Activated CD4-positive, alpha-beta T cell treated with anti-CD3 and anti-CD28 coated beads, Interleukin-2, amount 10 ng/mL, durations not matched to agents 7 days and 5 days (primary cell): Measurements from ENCODE around the gene NDUFAF4. TPM values are rescaled to one million over a fixed set of nuclear protein-coding genes. Genes with fewer than 3 reads are reported as not detected.
A peak's percentile ranks its signal among the peaks of the same experiment; 100 is the strongest.

ENCODE experiments used
- CTCF ChIA-PET: fragments of 350-600 bp; sonication (Branson Sonifier 250); formaldehyde crosslinking; loops from one replicate; lab custom pipeline; 2021; ENCODE audit warnings: antibody characterized with exemption; lab: Charles Lee
- POLR2A ChIA-PET: fragments of 350-600 bp; sonication (Branson Sonifier 250); formaldehyde crosslinking; loops from one replicate; lab custom pipeline; 2021; ENCODE audit warnings: antibody characterized with exemption; lab: Charles Lee
- DNase-seq: peaks from one replicate; pipeline ENCODE4 v3.0.0-alpha.2; 2020
- H3K27ac Mint-ChIP-seq: one replicate; pipeline ENCODE4 v1.8.0; 2021; ENCODE audit warnings: mild to moderate bottlenecking, moderate library complexity, mixed read lengths
- H3K27me3 Mint-ChIP-seq: one replicate; pipeline ENCODE4 v1.8.0; 2021; ENCODE audit warnings: mixed read lengths
- H3K36me3 Mint-ChIP-seq: one replicate; pipeline ENCODE4 v1.8.0; 2021; ENCODE audit warnings: low read depth, mixed read lengths
- H3K4me1 Mint-ChIP-seq: one replicate; pipeline ENCODE4 v1.8.0; 2021; ENCODE audit warnings: mixed read lengths
- H3K4me3 Mint-ChIP-seq: one replicate; pipeline ENCODE4 v1.8.0; 2021; ENCODE audit warnings: mild to moderate bottlenecking, moderate library complexity, mixed read lengths
- H3K9me3 Mint-ChIP-seq: one replicate; pipeline ENCODE4 v1.8.0; 2021; ENCODE audit warnings: mixed read lengths
- total RNA-seq, 2 experiments: library from RNA; stranded (reverse); gene quantifications; one replicate each; pipeline ENCODE4 v1.2.3, GENCODE V29; 2021

Gene NDUFAF4
- total RNA-seq, 2 experiments from 2014 or later: 34.3 to 42.7 TPM

- Mint-ChIP-seq H3K36me3 (no peaks in the 10 kb centered on the region), H3K4me3 (peak overlapping the region; percentile 89), H3K27ac (peak overlapping the region; percentile 92), H3K9me3 (no peaks in the 10 kb centered on the region), H3K27me3 (peaks cover 7% of the 10 kb centered on the region), H3K4me1 (peaks cover 44% of the 10 kb centered on the region)
- ChIA-PET POLR2A (interaction anchor here (0.6 to 0.9 kb wide), 2 partner anchors 16 to 86 kb away, joined by 3 to 4 read pairs; partner anchors contain the start of gene GPR63), CTCF (interaction anchor here (0.6 kb wide), 2 partner anchors 9 to 16 kb away, joined by 3 read pairs; no protein-coding TSS in a partner anchor)
- no peak for DNase-seq
Measured at GRCh38 chr6:96923871-96924493, 26.3 kb upstream of the NDUFAF4 start.

GRCh38 chr6:96923400-96923799 lies 25.7 kb upstream of the NDUFAF4 start:
- DNase-seq: no peak
- H3K27me3 Mint-ChIP-seq: peaks cover 9% of the 10 kb centered on the region
- ChIA-PET POLR2A (no interaction called here), CTCF (no interaction called here)
- H3K36me3 Mint-ChIP-seq: no peaks in the 10 kb centered on the region
- H3K27ac Mint-ChIP-seq: peak overlapping the region; percentile 92
- peak overlapping the region; percentile 89 for H3K4me3 Mint-ChIP-seq
- peaks cover 44% of the 10 kb centered on the region for H3K4me1 Mint-ChIP-seq
- no peaks in the 10 kb centered on the region for H3K9me3 Mint-ChIP-seq

GRCh38 chr6:96917098-96917497 lies 19.4 kb upstream of the NDUFAF4 start:
- no peaks in the 10 kb centered on the region for H3K36me3 Mint-ChIP-seq
- no peak for DNase-seq
- H3K4me1 Mint-ChIP-seq: peaks cover 11% of the 10 kb centered on the region
- no peaks in the 10 kb centered on the region for H3K9me3 Mint-ChIP-seq
- CTCF ChIA-PET: interaction anchor here (3.8 kb wide), 1 partner anchor 11 kb away, joined by 22 read pairs; no protein-coding TSS in a partner anchor
- H3K27me3 Mint-ChIP-seq: peaks cover 13% of the 10 kb centered on the region
- no peak overlapping the region for H3K27ac Mint-ChIP-seq
- POLR2A ChIA-PET: interaction anchor here (0.6 kb wide), 1 partner anchor 13 kb away, joined by 3 read pairs; no protein-coding TSS in a partner anchor
- H3K4me3 Mint-ChIP-seq: no peak overlapping the region

- Mint-ChIP-seq H3K36me3 (no peaks in the 10 kb centered on the region), H3K27me3 (peaks cover 16% of the 10 kb centered on the region), H3K4me3 (no peak overlapping the region), H3K27ac (no peak overlapping the region), H3K9me3 (no peaks in the 10 kb centered on the region), H3K4me1 (no peaks in the 10 kb centered on the region)
- DNase-seq: no peak
- CTCF ChIA-PET: interaction anchor here (1.9 kb wide), 1 partner anchor 8 kb away, joined by 9 read pairs; no protein-coding TSS in a partner anchor
- POLR2A ChIA-PET: no interaction called here
Measured at GRCh38 chr6:96913621-96914020, 15.9 kb upstream of the NDUFAF4 start.

- Mint-ChIP-seq H3K9me3 (no peaks in the 10 kb centered on the region), H3K36me3 (no peaks in the 10 kb centered on the region), H3K27me3 (peaks cover 16% of the 10 kb centered on the region), H3K4me1 (peaks cover 6% of the 10 kb centered on the region), H3K4me3 (no peak overlapping the region), H3K27ac (no peak overlapping the region)
- POLR2A ChIA-PET: no interaction called here
- no peak for DNase-seq
- CTCF ChIA-PET: interaction anchor here (1.1 to 1.9 kb wide), 3 partner anchors 8 to 148 kb away, joined by 3 to 9 read pairs (median 3); no protein-coding TSS in a partner anchor
Measured at GRCh38 chr6:96911751-96912150, 14.1 kb upstream of the NDUFAF4 start.

- Mint-ChIP-seq H3K27ac (no peak overlapping the region), H3K36me3 (no peaks in the 10 kb centered on the region), H3K9me3 (no peaks in the 10 kb centered on the region), H3K4me3 (no peak overlapping the region), H3K4me1 (peaks cover 10% of the 10 kb centered on the region), H3K27me3 (peaks cover 16% of the 10 kb centered on the region)
- POLR2A ChIA-PET: interaction anchor here (0.7 kb wide), 1 partner anchor 10 kb away, joined by 4 read pairs; no protein-coding TSS in a partner anchor
- CTCF ChIA-PET: no interaction called here
- no peak for DNase-seq
Measured at GRCh38 chr6:96911171-96911570, 13.5 kb upstream of the NDUFAF4 start.

- POLR2A ChIA-PET: no interaction called here
- H3K27ac Mint-ChIP-seq: no peak overlapping the region
- no peaks in the 10 kb centered on the region for H3K36me3 Mint-ChIP-seq
- CTCF ChIA-PET: no interaction called here
- H3K4me1 Mint-ChIP-seq: peaks cover 13% of the 10 kb centered on the region
- H3K9me3 Mint-ChIP-seq: no peaks in the 10 kb centered on the region
- no peak for DNase-seq
- H3K4me3 Mint-ChIP-seq: no peak overlapping the region
- peaks cover 18% of the 10 kb centered on the region for H3K27me3 Mint-ChIP-seq
Measured at GRCh38 chr6:96909811-96910210, 12.1 kb upstream of the NDUFAF4 start.

GRCh38 chr6:96907498-96907897 lies 9.8 kb upstream of the NDUFAF4 start:
- no peak overlapping the region for H3K27ac Mint-ChIP-seq
- CTCF ChIA-PET: interaction anchor here (1.0 to 5.6 kb wide), 5 partner anchors 9 to 152 kb away, joined by 3 to 26 read pairs (median 15); partner anchors contain the start of genes KLHL32 and NDUFAF4
- no peak overlapping the region for H3K4me3 Mint-ChIP-seq
- DNase-seq: no peak
- H3K36me3 Mint-ChIP-seq: no peaks in the 10 kb centered on the region
- H3K27me3 Mint-ChIP-seq: peaks cover 16% of the 10 kb centered on the region
- peaks cover 13% of the 10 kb centered on the region for H3K4me1 Mint-ChIP-seq
- POLR2A ChIA-PET: interaction anchor here (1.0 kb wide), 1 partner anchor 17 kb away, joined by 3 read pairs; the partner anchor contains the start of gene KLHL32
- no peaks in the 10 kb centered on the region for H3K9me3 Mint-ChIP-seq

GRCh38 chr6:96900873-96901272 lies 3.2 kb upstream of the NDUFAF4 start:
- Mint-ChIP-seq H3K4me3 (no peak overlapping the region), H3K9me3 (no peaks in the 10 kb centered on the region), H3K36me3 (peaks cover 5% of the 10 kb centered on the region), H3K27me3 (peaks cover 9% of the 10 kb centered on the region), H3K27ac (no peak overlapping the region), H3K4me1 (peaks cover 22% of the 10 kb centered on the region)
- ChIA-PET CTCF (interaction anchor here (1.2 kb wide), 1 partner anchor 14 kb away, joined by 3 read pairs; no protein-coding TSS in a partner anchor), POLR2A (no interaction called here)
- DNase-seq: no peak

- CTCF ChIA-PET: interaction anchor here (0.9 to 1.4 kb wide), 4 partner anchors 9 to 15 kb away, joined by 3 read pairs; no protein-coding TSS in a partner anchor
- Mint-ChIP-seq H3K4me1 (peaks cover 30% of the 10 kb centered on the region), H3K9me3 (no peaks in the 10 kb centered on the region), H3K4me3 (no peak overlapping the region), H3K27ac (no peak overlapping the region), H3K36me3 (peaks cover 13% of the 10 kb centered on the region), H3K27me3 (peaks cover 7% of the 10 kb centered on the region)
- POLR2A ChIA-PET: no interaction called here
- DNase-seq: no peak
Measured at GRCh38 chr6:96899451-96899998, 1.8 kb upstream of the NDUFAF4 start.

- H3K27ac Mint-ChIP-seq: peak overlapping the region; percentile 92
- H3K36me3 Mint-ChIP-seq: peaks cover 16% of the 10 kb centered on the region
- ChIA-PET POLR2A (no interaction called here), CTCF (interaction anchor here (1.4 to 1.7 kb wide), 4 partner anchors 14 to 160 kb away, joined by 3 to 7 read pairs (median 3); no protein-coding TSS in a partner anchor)
- peaks cover 7% of the 10 kb centered on the region for H3K27me3 Mint-ChIP-seq
- no peak overlapping the region for H3K4me3 Mint-ChIP-seq
- H3K4me1 Mint-ChIP-seq: peaks cover 33% of the 10 kb centered on the region
- H3K9me3 Mint-ChIP-seq: no peaks in the 10 kb centered on the region
- no peak for DNase-seq
Measured at GRCh38 chr6:96899019-96899418, 1.3 kb upstream of the NDUFAF4 start.

- POLR2A ChIA-PET: no interaction called here
- DNase-seq: no peak
Measured at GRCh38 chr6:96898241-96898851, 655 bp upstream of the NDUFAF4 start.

More at GRCh38 chr6:96898241-96898851, 655 bp upstream of the NDUFAF4 start:
- CTCF ChIA-PET: interaction anchor here (0.5 to 2.0 kb wide), 9 partner anchors 9 to 290 kb away, joined by 3 to 26 read pairs (median 4); no protein-coding TSS in a partner anchor
- no peaks in the 10 kb centered on the region for H3K9me3 Mint-ChIP-seq
- peaks cover 34% of the 10 kb centered on the region for H3K4me1 Mint-ChIP-seq
- peaks cover 7% of the 10 kb centered on the region for H3K27me3 Mint-ChIP-seq
- peak overlapping the region; percentile 97 for H3K4me3 Mint-ChIP-seq
- peaks cover 18% of the 10 kb centered on the region for H3K36me3 Mint-ChIP-seq
- H3K27ac Mint-ChIP-seq: peak overlapping the region; percentile 92
